H1 (cell line): Measurements from ENCODE around the gene LMAN2. TPM values are rescaled to one million over a fixed set of nuclear protein-coding genes. Genes with fewer than 3 reads are reported as not detected.
A peak's percentile ranks its signal among the peaks of the same experiment; 100 is the strongest.

Experiments
- CTCF ChIA-PET: fragments of 300-600 bp; sonication (Branson Sonifier 250); formaldehyde crosslinking; loops from one replicate; lab custom pipeline; 2021; ENCODE audit not compliant: partially characterized antibody; lab: Charles Lee
- POLR2A ChIA-PET: fragments of 300-600 bp; sonication (Branson Sonifier 250); formaldehyde crosslinking; loops from one replicate; lab custom pipeline; 2021; ENCODE audit warnings: inconsistent platforms; ENCODE audit not compliant: partially characterized antibody; lab: Charles Lee
- DNase-seq, 2 experiments: peaks; one replicate each; pipeline versions ENCODE4 v3.0.0 to v3.0.0-alpha.2; 2010 to 2022; ENCODE audit warnings: low spot score in 2 of 2, low read depth in 1 of 2, mixed read lengths in 1 of 2
- FAIRE-seq: peaks from 2 replicates; lab custom pipeline; 2011; peaks lifted over from hg19 to GRCh38; lab: Jason Lieb, UNC
- H2AFZ ChIP-seq: 2 replicates; pipeline ENCODE4 v1.8.1; 2012; ENCODE audit warnings: low read length, inconsistent platforms
- H2AK5ac ChIP-seq: 2 replicates; pipeline ENCODE4 v1.6.1; 2013; ENCODE audit warnings: low read depth, low read length
- H2BK120ac ChIP-seq: replicated peaks from 2 replicates; pipeline ENCODE3; 2013; ENCODE audit warnings: low read depth, low read length, inconsistent platforms
- H2BK12ac ChIP-seq: 2 replicates; pipeline ENCODE4 v1.6.1; 2013; ENCODE audit warnings: low read depth, low read length
- H2BK15ac ChIP-seq: 2 replicates; pipeline ENCODE4 v1.6.1; 2013; ENCODE audit warnings: low read length
- H2BK20ac ChIP-seq: 2 replicates; pipeline ENCODE4 v1.6.1; 2013; ENCODE audit warnings: low read length
- H2BK5ac ChIP-seq: 2 replicates; pipeline ENCODE4 v1.6.1; 2013; ENCODE audit warnings: low read depth, low read length
- H3K14ac ChIP-seq: 2 replicates; pipeline ENCODE4 v1.6.1; 2013; ENCODE audit warnings: inconsistent platforms; ENCODE audit not compliant: insufficient read length
- H3K18ac ChIP-seq: 2 replicates; pipeline ENCODE4 v1.6.1; 2013; ENCODE audit warnings: low read length; ENCODE audit errors: extremely low read depth
- H3K23ac ChIP-seq: 2 replicates; pipeline ENCODE4 v1.6.1; 2013; ENCODE audit warnings: inconsistent platforms; ENCODE audit not compliant: insufficient read length
- H3K23me2 ChIP-seq: 2 replicates; pipeline ENCODE4 v1.6.1; 2013; ENCODE audit warnings: low read depth, low read length
- H3K27ac ChIP-seq: 2 replicates; pipeline ENCODE4 v1.6.1; 2011; ENCODE audit warnings: low read depth, low read length, inconsistent platforms
- H3K27me3 ChIP-seq, 4 experiments: replicated peaks in 1 of 4; 1 replicate in 1 of 4; 2 replicates in 3 of 4; pipeline versions ENCODE4 v1.6.1 to v1.8.1; 2011 to 2013; ENCODE audit warnings: low read length in 3 of 4, mild to moderate bottlenecking in 3 of 4, inconsistent platforms in 2 of 4, mixed read lengths in 2 of 4, moderate library complexity in 1 of 4; ENCODE audit not compliant: control insufficient read depth in 3 of 4, insufficient read depth in 3 of 4; ENCODE audit errors: extremely low read depth in 1 of 4
- H3K36me3 ChIP-seq, 4 experiments: 2 replicates each; pipeline versions ENCODE4 v1.6.1 to v1.8.1; 2011 to 2013; ENCODE audit warnings: mild to moderate bottlenecking in 4 of 4, low read length in 3 of 4, moderate library complexity in 2 of 4, control low read depth in 1 of 4, inconsistent platforms in 1 of 4; ENCODE audit not compliant: insufficient read depth in 4 of 4, control insufficient read depth in 2 of 4
- H3K4ac ChIP-seq: replicated peaks from 2 replicates; pipeline ENCODE3; 2013; ENCODE audit warnings: low read length, low read depth, mixed read lengths, inconsistent platforms; ENCODE audit not compliant: insufficient read length
- H3K4me1 ChIP-seq, 4 experiments: replicated peaks in 1 of 4; 1 replicate in 1 of 4; 2 replicates in 3 of 4; pipeline versions ENCODE4 v1.6.1 to v1.8.1; 2011 to 2013; ENCODE audit warnings: low read length in 3 of 4, inconsistent platforms in 2 of 4, mixed read lengths in 1 of 4; ENCODE audit not compliant: insufficient read depth in 4 of 4, control insufficient read depth in 3 of 4
- H3K4me2 ChIP-seq, 2 experiments: 2 replicates each; pipeline versions ENCODE4 v1.6.1 to v1.8.1; 2011 to 2013; ENCODE audit warnings: low read depth in 2 of 2, low read length in 2 of 2, control low read depth in 1 of 2, inconsistent platforms in 1 of 2, mild to moderate bottlenecking in 1 of 2; ENCODE audit not compliant: insufficient read depth in 1 of 2
- H3K4me3 ChIP-seq, 4 experiments: fragments of 200-600, 300-600 bp in 1 of 4; sonication (generic), shearing (Covaris generic), sonication (Bioruptor Twin) in 1 of 4; 2 replicates each; pipeline versions ENCODE4 v1.5.1 to v1.8.1; 2011 to 2016; ENCODE audit warnings: low read length in 4 of 4, low read depth in 3 of 4, control low read depth in 2 of 4, inconsistent platforms in 2 of 4, mild to moderate bottlenecking in 2 of 4, mixed read lengths in 1 of 4, moderate library complexity in 1 of 4; ENCODE audit not compliant: insufficient read depth in 2 of 4; ENCODE audit errors: extremely low read depth in 1 of 4
- H3K56ac ChIP-seq: replicated peaks from 2 replicates; pipeline ENCODE3; 2013; ENCODE audit warnings: low read depth, mild to moderate bottlenecking, mixed read lengths, low read length, inconsistent platforms; ENCODE audit not compliant: insufficient read length
- H3K79me1 ChIP-seq: 2 replicates; pipeline ENCODE4 v1.6.1; 2013; ENCODE audit warnings: low read depth, low read length, control low read depth
- H3K79me2 ChIP-seq, 2 experiments: 2 replicates each; pipeline versions ENCODE4 v1.6.1 to v1.8.1; 2012 to 2013; ENCODE audit warnings: low read length in 2 of 2, mild to moderate bottlenecking in 2 of 2, inconsistent platforms in 1 of 2; ENCODE audit not compliant: insufficient read depth in 2 of 2, control insufficient read depth in 1 of 2
- H3K9ac ChIP-seq, 4 experiments: replicated peaks in 1 of 4; 1 replicate in 1 of 4; 2 replicates in 3 of 4; pipeline versions ENCODE4 v1.6.1 to v1.8.1; 2011 to 2013; ENCODE audit warnings: low read depth in 3 of 4, low read length in 3 of 4, control low read depth in 2 of 4, mild to moderate bottlenecking in 2 of 4, moderate library complexity in 2 of 4, inconsistent platforms in 1 of 4; ENCODE audit errors: extremely low read depth in 1 of 4
- H3K9me3 ChIP-seq, 2 experiments: 2 replicates each; pipeline versions ENCODE4 v1.6.1 to v1.8.1; 2012 to 2013; ENCODE audit warnings: mild to moderate bottlenecking in 2 of 2, moderate library complexity in 2 of 2, control low read depth in 1 of 2, inconsistent platforms in 1 of 2, low read depth in 1 of 2, low read length in 1 of 2, mixed read lengths in 1 of 2; ENCODE audit not compliant: insufficient read depth in 2 of 2
- H4K20me1 ChIP-seq, 2 experiments: replicated peaks in 1 of 2; 2 replicates each; pipeline versions ENCODE3 to v1.8.1; 2011 to 2013; ENCODE audit warnings: inconsistent platforms in 2 of 2, low read length in 2 of 2, mild to moderate bottlenecking in 1 of 2; ENCODE audit not compliant: insufficient read depth in 2 of 2, control insufficient read depth in 1 of 2
- H4K5ac ChIP-seq: 2 replicates; pipeline ENCODE4 v1.6.1; 2013; ENCODE audit warnings: low read length, low read depth, mixed read lengths, inconsistent platforms; ENCODE audit not compliant: insufficient read length
- H4K8ac ChIP-seq: 2 replicates; pipeline ENCODE4 v1.8.0; 2013; ENCODE audit warnings: mild to moderate bottlenecking, moderate library complexity, low read length, inconsistent platforms; ENCODE audit not compliant: insufficient read depth; ENCODE audit errors: extremely low read depth
- H4K91ac ChIP-seq: replicated peaks from 2 replicates; pipeline ENCODE3; 2013; ENCODE audit warnings: low read length, mixed read lengths, inconsistent platforms; ENCODE audit not compliant: insufficient read length
- CREB1 ChIP-seq: IDR thresholded peaks from 2 replicates; pipeline ENCODE4 v1.6.1; 2012; ENCODE audit warnings: inconsistent platforms
- EP300 ChIP-seq, 2 experiments: IDR thresholded peaks; 1 replicate in 1 of 2; 2 replicates in 1 of 2; pipeline ENCODE4 v1.6.1; 2011 to 2012; ENCODE audit warnings: low read depth in 2 of 2, low read length in 2 of 2, mild to moderate bottlenecking in 2 of 2, borderline replicate concordance in 1 of 2, inconsistent platforms in 1 of 2, moderate library complexity in 1 of 2
- GABPA ChIP-seq: IDR thresholded peaks from 2 replicates; pipeline ENCODE4 v1.6.1; 2011; ENCODE audit warnings: mild to moderate bottlenecking, low read length, moderate library complexity, borderline replicate concordance; ENCODE audit not compliant: insufficient read depth
- JUND ChIP-seq: IDR thresholded peaks from 2 replicates; pipeline ENCODE4 v1.6.1; 2011; ENCODE audit warnings: mild to moderate bottlenecking, improper control_type of control experiment, low read length
- MAFK ChIP-seq: IDR thresholded peaks from 2 replicates; pipeline ENCODE4 v1.6.1; 2012; ENCODE audit warnings: low read depth, mild to moderate bottlenecking, improper control_type of control experiment, low read length
- NANOG ChIP-seq: IDR thresholded peaks from 2 replicates; pipeline ENCODE4 v1.6.1; 2011; ENCODE audit warnings: low read length, low read depth, mild to moderate bottlenecking, inconsistent platforms; ENCODE audit not compliant: insufficient read depth, poor library complexity, severe bottlenecking
- POLR2A ChIP-seq, 2 experiments: IDR thresholded peaks; 1 replicate in 1 of 2; 2 replicates in 1 of 2; pipeline ENCODE4 v1.6.1; 2011; ENCODE audit warnings: low read depth in 2 of 2, low read length in 2 of 2, mild to moderate bottlenecking in 2 of 2; ENCODE audit errors: control extremely low read depth in 1 of 2
- SAP30 ChIP-seq: fragments of 300-600 bp; sonication (generic); IDR thresholded peaks from 2 replicates; pipeline ENCODE4 v1.7.1; 2012; ENCODE audit warnings: low read length, moderate library complexity, mild to moderate bottlenecking, inconsistent platforms; ENCODE audit not compliant: insufficient read depth, insufficient replicate concordance
- TBP ChIP-seq: IDR thresholded peaks from 2 replicates; pipeline ENCODE4 v1.6.1; 2011; ENCODE audit warnings: low read depth, low read length, improper control_type of control experiment
- WGBS, 2 experiments: shearing (Covaris generic) in 1 of 2; methylation state at CpG; one replicate each; pipeline versions ENCODE4 v1.1.6 to v1.1.7; 2013 to 2015; ENCODE audit warnings: low lambda C conversion rate in 2 of 2, mixed read lengths in 2 of 2, inconsistent platforms in 1 of 2, low coverage in 1 of 2, missing lambda C conversion rate in 1 of 2; ENCODE audit not compliant: insufficient replicate concordance in 2 of 2, insufficient coverage in 1 of 2, insufficient read length in 1 of 2; ENCODE audit errors: extremely low coverage in 1 of 2, missing lambda C conversion rate in 1 of 2; 5-methylcytosine and 5-hydroxymethylcytosine counted together
- polyA plus RNA-seq, 7 experiments: library from polyadenylated mRNA; depleted of rRNA in 3 of 7; stranded (reverse) in 5 of 7; unstranded in 2 of 7; fragments of >200 nt in 5 of 7; fragments of 200-250 nt in 2 of 7; gene quantifications; 1 replicate in 5 of 7; 2 replicates in 1 of 7; 4 replicates in 1 of 7; pipeline versions ENCODE4 v1.2.1 to v1.2.3, GENCODE V29; 2011 to 2013; ENCODE audit warnings: missing spikeins in 2 of 7, mixed read lengths in 2 of 7
- total RNA-seq: library from RNA; stranded (reverse); fragmentation: NEBNext Ultra II Directional; extraction: Animal tissue kit (Norgen Biotek cat#: 25700); gene quantifications from 2 replicates; pipeline ENCODE4 v1.2.1, GENCODE V29; 2021

Gene LMAN2
- total and polyA plus RNA-seq, 2 of the 8 experiments (the other 6 are each of a cell fraction or from before 2014, with no cell fraction given) = 116 to 225 TPM

DNA sequence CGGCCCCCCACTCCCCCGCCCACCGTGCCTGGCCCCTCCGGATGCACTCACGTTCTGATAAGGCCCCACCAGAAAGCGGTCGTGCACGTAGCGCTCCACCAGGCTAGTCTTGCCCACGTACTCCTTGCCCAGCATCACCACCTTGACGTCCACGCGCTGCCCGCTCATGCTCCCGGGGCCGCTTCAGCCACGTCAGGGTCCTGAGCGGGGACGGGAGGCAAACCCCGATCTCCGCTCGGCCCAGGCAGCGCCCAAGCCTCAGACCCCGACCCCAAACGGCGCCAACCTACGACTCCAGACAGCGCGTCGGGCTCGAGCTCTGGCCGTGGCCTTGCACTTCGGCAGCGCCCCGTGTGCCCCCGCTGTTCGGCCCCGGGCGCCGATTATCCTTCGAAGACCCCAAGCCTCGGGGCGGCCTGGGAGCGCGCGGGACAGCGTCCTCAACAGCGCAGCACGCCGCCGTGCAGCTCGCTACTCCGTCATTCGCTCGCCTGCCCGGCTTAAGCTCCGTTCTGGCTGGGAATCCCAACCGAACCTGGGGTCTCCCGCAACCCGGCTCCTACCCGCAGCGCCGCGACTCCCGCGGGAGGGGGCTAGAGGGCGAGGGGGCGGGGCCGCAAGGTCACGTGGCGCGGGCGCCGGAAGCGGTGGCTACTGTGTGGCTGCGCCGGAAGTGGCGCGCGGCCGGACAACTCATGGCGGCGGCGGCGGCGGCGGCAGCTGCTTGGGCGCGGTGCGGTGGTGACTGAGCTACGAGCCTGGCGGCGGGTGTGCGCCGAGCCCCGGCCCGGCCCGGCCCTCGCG, 48.1 kb downstream of the LMAN2 start, which contains the start of the genes PRELID1 and RAB24:
PRELID1 (plus strand) TSS at position 679 of the 804 bp plus-strand sequence. CDS start 187 bp downstream, outside the sequence.
RAB24 (minus strand) TSS at position 599 of the 804 bp plus-strand sequence; CDS start at position 168, 431 bp downstream.
- Histone ChIP-seq H3K36me3 (peaks cover 3 to 27% (median 13%) of the 10 kb centered on the region in 4 experiments; a peak in 6 of 8 replicates), H4K8ac (peak within 1 kb of the TSS; percentile 72), H3K4me2 (peak within 1 kb of the TSS; percentile 67 to 96), H3K9ac (peak within 1 kb of the TSS; percentile 81 to 95 (median 86)), H4K5ac (peak within 1 kb of the TSS; percentile 70), H3K79me2 (peaks cover 10 to 19% of the 10 kb centered on the region in 2 experiments), H2BK120ac (no peak within 1 kb of the TSS), H2AFZ (peak within 1 kb of the TSS; percentile 21; the same call in 1 of the 2 replicates), H3K9me3 (no peaks in the 10 kb centered on the region), H2BK20ac (no peak within 1 kb of the TSS), H2BK12ac (peak within 1 kb of the TSS; percentile 60; the same call in 1 of the 2 replicates), H3K27me3 (no peaks in the 10 kb centered on the region), H2AK5ac (0 out of 2 replicates have a peak within 1 kb of the TSS, but pooled peaks have one; percentile 0), H3K56ac (peak within 1 kb of the TSS; percentile 67), H3K27ac (peak within 1 kb of the TSS; percentile 69), H3K4ac (peak within 1 kb of the TSS; percentile 19), H4K20me1 (peaks cover 9 to 17% of the 10 kb centered on the region in 2 experiments), H3K4me3 (peak within 1 kb of the TSS; percentile 91 to 99 (median 94)), H2BK5ac (peak within 1 kb of the TSS; percentile 63; the same call in 1 of the 2 replicates), H3K18ac (peak within 1 kb of the TSS; percentile 96), H4K91ac (peak within 1 kb of the TSS; percentile 57), H3K14ac (no peak within 1 kb of the TSS), H3K4me1 (peaks cover 0 to 20% (median 5%) of the 10 kb centered on the region in 4 experiments; a peak in 5 of 7 replicates), H3K23ac (no peak within 1 kb of the TSS), H3K79me1 (peaks cover 9% of the 10 kb centered on the region), H3K23me2 (peaks cover 13% of the 10 kb centered on the region; the same call in 1 of the 2 replicates), H2BK15ac (no peak within 1 kb of the TSS; the same call in 1 of the 2 replicates)
- ChIA-PET CTCF (interaction anchor here (1.2 to 1.4 kb wide), 3 partner anchors 15 to 190 kb away, joined by 3 to 4 read pairs (median 4); no protein-coding TSS in a partner anchor), POLR2A (interaction anchor here (0.8 to 12.1 kb wide), 6 partner anchors 9 to 168 kb away, joined by 3 to 111 read pairs (median 6); partner anchors contain the start of genes MXD3 and NSD1)
- DNase-seq (peak in 1 of 2 experiments; percentile 97), FAIRE-seq (no peak)
- 1% methylated on average over 60 of the region's 100 CpGs; no CpG with 5 or more reads in 1 of the 2 experiments for WGBS, 2 experiments
- TF ChIP-seq POLR2A (IDR thresholded peaks at IDR 0.05; ENCODE audit: control extremely low read depth in 1 of 2, low read depth in 2 of 2, low read length in 2 of 2) (peak in 1 of 2 experiments; percentile 50; a peak in 1 of 3 replicates), TBP (peak; percentile 56; the same call in 1 of the 2 replicates), GABPA (peak; percentile 91), SAP30 (no peak), EP300 (IDR thresholded peaks at IDR 0.05; ENCODE audit: borderline replicate concordance in 1 of 2, low read depth in 2 of 2, low read length in 2 of 2) (no peak), NANOG (peak; percentile 7), MAFK (no peak), JUND (peak; percentile 27; the same call in 1 of the 2 replicates), CREB1 (peak; percentile 76)
